ENCODE data around the gene PLPP3. TPM values are rescaled to one million over a fixed set of nuclear protein-coding genes. Genes with fewer than 3 reads are reported as not detected.

PLPP3 gene
- total and polyA plus RNA-seq, 4 donors: 123 to 253 (median 176) TPM

Small RNA genes lying within 50 kb of the gene (small RNA-seq; reads per million reads assigned to genes)
- gene AC099789.1 (ENCODE audit: low replicate concordance): not detected

Other genes with a start within 250 kb of the PLPP3 start
- gene PRKAA2, start 65.8 kb upstream of the PLPP3 start, total RNA-seq: 10 to 100 TPM; 12.6 to 27.4 TPM
- gene PRKAA2, start 65.8 kb upstream of the PLPP3 start, polyA plus RNA-seq (ENCODE audit: insufficient read length in 2 of 2): 1 to 10 TPM; 9.6 TPM
- 1 to 10 TPM; 2.4 TPM for gene FYB2, start 239.8 kb upstream of the PLPP3 start, total RNA-seq
- 1 to 10 TPM; 2.6 to 5.7 TPM for gene FYB2, start 239.8 kb upstream of the PLPP3 start, polyA plus RNA-seq (ENCODE audit: insufficient read length in 2 of 2)

All from spinal cord (tissue), 4 donors.